Osteoblast (primary cell): ENCODE data around the gene FREM1. TPM values are rescaled to one million over a fixed set of nuclear protein-coding genes. Genes with fewer than 3 reads are reported as not detected.

Source experiments
- DNase-seq: peaks from one replicate; pipeline ENCODE4 v3.0.0; 2011; ENCODE audit warnings: low spot score, mixed read lengths; ENCODE audit not compliant: insufficient read length; ENCODE audit errors: missing footprints
- H2AFZ ChIP-seq: 2 replicates; pipeline ENCODE4 v1.6.0; 2011; ENCODE audit warnings: mild to moderate bottlenecking, low read length
- H3K27ac ChIP-seq: 2 replicates; pipeline ENCODE4 v1.5.1; 2011; ENCODE audit warnings: mild to moderate bottlenecking, low read depth, low read length, moderate library complexity
- H3K27me3 ChIP-seq: 2 replicates; pipeline ENCODE4 v1.6.0; 2012; ENCODE audit warnings: mild to moderate bottlenecking, control low read depth, inconsistent platforms, low read length, moderate library complexity; ENCODE audit not compliant: insufficient read depth
- H3K36me3 ChIP-seq: 2 replicates; pipeline ENCODE4 v1.5.1; 2011; ENCODE audit warnings: mild to moderate bottlenecking, low read length, control low read depth, moderate library complexity; ENCODE audit not compliant: insufficient read depth
- H3K4me1 ChIP-seq: 2 replicates; pipeline ENCODE4 v1.5.1; 2011; ENCODE audit warnings: mild to moderate bottlenecking, low read length, control low read depth, moderate library complexity; ENCODE audit not compliant: insufficient read depth
- H3K4me2 ChIP-seq: 2 replicates; pipeline ENCODE4 v1.6.0; 2011; ENCODE audit warnings: mild to moderate bottlenecking, low read length; ENCODE audit not compliant: insufficient read depth
- H3K4me3 ChIP-seq: fragments of 200-600 bp; sonication (generic); 3 replicates; pipeline ENCODE4 v1.5.1; 2012; ENCODE audit warnings: mild to moderate bottlenecking, low read length, inconsistent platforms; ENCODE audit not compliant: insufficient read depth
- H3K79me2 ChIP-seq: 2 replicates; pipeline ENCODE4 v1.6.0; 2012; ENCODE audit warnings: mild to moderate bottlenecking, low read length, control low read depth, inconsistent platforms; ENCODE audit not compliant: insufficient read depth
- H3K9me3 ChIP-seq: 2 replicates; pipeline ENCODE4 v1.5.1; 2011; ENCODE audit warnings: low read depth, low read length, control low read depth
- H4K20me1 ChIP-seq: 2 replicates; pipeline ENCODE4 v1.6.0; 2012; ENCODE audit warnings: mild to moderate bottlenecking, low read length, control low read depth; ENCODE audit not compliant: insufficient read depth
- CTCF ChIP-seq: IDR thresholded peaks from 2 replicates; pipeline ENCODE4 v1.5.1; 2011; ENCODE audit warnings: mild to moderate bottlenecking, low read depth, low read length, moderate library complexity; ENCODE audit errors: extremely low read depth
- total RNA-seq: library from RNA; depleted of rRNA; stranded (reverse); fragments of >200 nt; gene quantifications from 2 replicates; pipeline ENCODE4 v1.2.3, GENCODE V29; 2012

The FREM1 gene
- total RNA-seq, 1 donor: 0.72 TPM

GRCh38 chr9:14756291-14756690, 153.9 kb downstream of the FREM1 start:
- no peak for DNase-seq
- Histone ChIP-seq H3K4me1 (no peaks in the 10 kb centered on the region), H3K79me2 (no peaks in the 10 kb centered on the region), H3K27ac (no peak overlapping the region), H2AFZ (no peak overlapping the region), H3K27me3 (no peaks in the 10 kb centered on the region), H4K20me1 (no peaks in the 10 kb centered on the region), H3K4me3 (no peak overlapping the region), H3K4me2 (no peak overlapping the region), H3K36me3 (no peaks in the 10 kb centered on the region), H3K9me3 (no peaks in the 10 kb centered on the region)
- no peak for TF ChIP-seq CTCF

- Histone ChIP-seq H3K4me3 (no peak overlapping the region), H3K27ac (no peak overlapping the region), H4K20me1 (no peaks in the 10 kb centered on the region), H3K4me1 (no peaks in the 10 kb centered on the region), H3K36me3 (no peaks in the 10 kb centered on the region), H3K9me3 (no peaks in the 10 kb centered on the region), H3K79me2 (no peaks in the 10 kb centered on the region), H3K4me2 (no peak overlapping the region), H3K27me3 (no peaks in the 10 kb centered on the region), H2AFZ (no peak overlapping the region)
- TF ChIP-seq CTCF: no peak
- DNase-seq: no peak
Measured at GRCh38 chr9:14752871-14753270, 157.4 kb downstream of the FREM1 start.

- TF ChIP-seq CTCF: no peak
- no peaks in the 10 kb centered on the region for H3K36me3 ChIP-seq
- H2AFZ ChIP-seq: no peak overlapping the region
- DNase-seq: no peak
- no peak overlapping the region for H3K4me2 ChIP-seq
- H4K20me1 ChIP-seq: no peaks in the 10 kb centered on the region
- no peaks in the 10 kb centered on the region for H3K4me1 ChIP-seq
- no peak overlapping the region for H3K4me3 ChIP-seq
- no peaks in the 10 kb centered on the region for H3K9me3 ChIP-seq
- H3K27ac ChIP-seq: no peak overlapping the region
- H3K27me3 ChIP-seq: no peaks in the 10 kb centered on the region
- no peaks in the 10 kb centered on the region for H3K79me2 ChIP-seq
Measured at GRCh38 chr9:14752271-14752670, 158.0 kb downstream of the FREM1 start.

- H2AFZ ChIP-seq: no peak overlapping the region
- TF ChIP-seq CTCF: no peak
- no peaks in the 10 kb centered on the region for H4K20me1 ChIP-seq
- no peaks in the 10 kb centered on the region for H3K27me3 ChIP-seq
- no peaks in the 10 kb centered on the region for H3K4me1 ChIP-seq
- H3K4me2 ChIP-seq: no peak overlapping the region
- no peaks in the 10 kb centered on the region for H3K9me3 ChIP-seq
- DNase-seq: no peak
- H3K4me3 ChIP-seq: no peak overlapping the region
- H3K79me2 ChIP-seq: no peaks in the 10 kb centered on the region
- no peak overlapping the region for H3K27ac ChIP-seq
- no peaks in the 10 kb centered on the region for H3K36me3 ChIP-seq
Measured at GRCh38 chr9:14750821-14751220, 159.4 kb downstream of the FREM1 start.
